ENCODE data around the gene CLDN22.

CLDN22 gene

DNA sequence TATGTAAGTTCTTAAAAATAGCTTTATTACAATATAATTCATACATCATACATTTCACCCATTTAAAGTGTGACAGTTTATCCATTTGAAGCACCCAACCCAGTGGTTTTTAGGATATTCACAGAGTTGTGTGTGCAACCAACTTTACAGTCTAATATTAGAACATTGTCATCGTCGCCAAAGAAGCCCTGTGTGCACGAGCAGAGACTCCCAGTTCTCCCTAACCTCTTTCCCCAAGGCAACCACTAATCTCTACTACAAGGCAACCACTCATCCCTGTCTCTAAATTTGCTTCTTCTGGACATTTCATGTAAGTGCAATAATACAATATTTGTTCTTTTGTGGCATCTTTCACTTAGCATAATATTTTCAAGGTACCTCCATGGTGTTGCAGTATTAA, 47.7 kb downstream of the CLDN22 start:
- DNase-seq (ENCODE audit: low read depth) = no peak

DNA sequence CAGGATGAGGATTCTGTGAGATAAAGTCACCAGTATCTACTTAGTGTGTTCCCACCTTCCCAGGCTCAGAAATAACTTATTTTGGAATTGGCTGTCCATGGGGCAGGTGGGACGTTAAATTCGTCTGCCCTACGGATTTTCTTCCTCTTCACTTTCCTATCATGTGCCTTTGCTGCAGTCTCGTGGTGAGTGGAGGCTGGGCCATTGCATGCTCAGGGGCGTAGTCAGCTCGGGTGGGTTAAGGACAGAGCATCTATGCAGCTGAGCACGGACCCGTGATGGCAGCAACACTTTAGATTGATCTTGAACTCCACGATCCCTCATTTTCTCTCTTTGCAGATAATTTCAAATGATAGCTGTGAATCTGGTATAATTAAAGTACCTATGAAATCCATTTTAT, 51.5 kb downstream of the CLDN22 start:
- no peak for DNase-seq (ENCODE audit: low read depth)
